H1 (cell line): ENCODE results near the gene RPS3A. TPM values are rescaled to one million over a fixed set of nuclear protein-coding genes. Genes with fewer than 3 reads are reported as not detected.

ENCODE experiments used
- CTCF ChIA-PET: fragments of 300-600 bp; sonication (Branson Sonifier 250); formaldehyde crosslinking; loops from one replicate; lab custom pipeline; 2021; ENCODE audit not compliant: partially characterized antibody; lab: Charles Lee
- POLR2A ChIA-PET: fragments of 300-600 bp; sonication (Branson Sonifier 250); formaldehyde crosslinking; loops from one replicate; lab custom pipeline; 2021; ENCODE audit warnings: inconsistent platforms; ENCODE audit not compliant: partially characterized antibody; lab: Charles Lee
- DNase-seq, 2 experiments: peaks; one replicate each; pipeline versions ENCODE4 v3.0.0 to v3.0.0-alpha.2; 2010 to 2022; ENCODE audit warnings: low spot score in 2 of 2, low read depth in 1 of 2, mixed read lengths in 1 of 2
- FAIRE-seq: peaks from 2 replicates; lab custom pipeline; 2011; peaks lifted over from hg19 to GRCh38; lab: Jason Lieb, UNC
- H2AFZ ChIP-seq: 2 replicates; pipeline ENCODE4 v1.8.1; 2012; ENCODE audit warnings: low read length, inconsistent platforms
- H2AK5ac ChIP-seq: 2 replicates; pipeline ENCODE4 v1.6.1; 2013; ENCODE audit warnings: low read depth, low read length
- H2BK120ac ChIP-seq: replicated peaks from 2 replicates; pipeline ENCODE3; 2013; ENCODE audit warnings: low read depth, low read length, inconsistent platforms
- H2BK12ac ChIP-seq: 2 replicates; pipeline ENCODE4 v1.6.1; 2013; ENCODE audit warnings: low read depth, low read length
- H2BK15ac ChIP-seq: 2 replicates; pipeline ENCODE4 v1.6.1; 2013; ENCODE audit warnings: low read length
- H2BK20ac ChIP-seq: 2 replicates; pipeline ENCODE4 v1.6.1; 2013; ENCODE audit warnings: low read length
- H2BK5ac ChIP-seq: 2 replicates; pipeline ENCODE4 v1.6.1; 2013; ENCODE audit warnings: low read depth, low read length
- H3K14ac ChIP-seq: 2 replicates; pipeline ENCODE4 v1.6.1; 2013; ENCODE audit warnings: inconsistent platforms; ENCODE audit not compliant: insufficient read length
- H3K18ac ChIP-seq: 2 replicates; pipeline ENCODE4 v1.6.1; 2013; ENCODE audit warnings: low read length; ENCODE audit errors: extremely low read depth
- H3K23ac ChIP-seq: 2 replicates; pipeline ENCODE4 v1.6.1; 2013; ENCODE audit warnings: inconsistent platforms; ENCODE audit not compliant: insufficient read length
- H3K23me2 ChIP-seq: 2 replicates; pipeline ENCODE4 v1.6.1; 2013; ENCODE audit warnings: low read depth, low read length
- H3K27ac ChIP-seq: 2 replicates; pipeline ENCODE4 v1.6.1; 2011; ENCODE audit warnings: low read depth, low read length, inconsistent platforms
- H3K27me3 ChIP-seq, 4 experiments: replicated peaks in 1 of 4; 1 replicate in 1 of 4; 2 replicates in 3 of 4; pipeline versions ENCODE4 v1.6.1 to v1.8.1; 2011 to 2013; ENCODE audit warnings: low read length in 3 of 4, mild to moderate bottlenecking in 3 of 4, inconsistent platforms in 2 of 4, mixed read lengths in 2 of 4, moderate library complexity in 1 of 4; ENCODE audit not compliant: control insufficient read depth in 3 of 4, insufficient read depth in 3 of 4; ENCODE audit errors: extremely low read depth in 1 of 4
- H3K36me3 ChIP-seq, 4 experiments: 2 replicates each; pipeline versions ENCODE4 v1.6.1 to v1.8.1; 2011 to 2013; ENCODE audit warnings: mild to moderate bottlenecking in 4 of 4, low read length in 3 of 4, moderate library complexity in 2 of 4, control low read depth in 1 of 4, inconsistent platforms in 1 of 4; ENCODE audit not compliant: insufficient read depth in 4 of 4, control insufficient read depth in 2 of 4
- H3K4ac ChIP-seq: replicated peaks from 2 replicates; pipeline ENCODE3; 2013; ENCODE audit warnings: low read length, low read depth, mixed read lengths, inconsistent platforms; ENCODE audit not compliant: insufficient read length
- H3K4me1 ChIP-seq, 4 experiments: replicated peaks in 1 of 4; 1 replicate in 1 of 4; 2 replicates in 3 of 4; pipeline versions ENCODE4 v1.6.1 to v1.8.1; 2011 to 2013; ENCODE audit warnings: low read length in 3 of 4, inconsistent platforms in 2 of 4, mixed read lengths in 1 of 4; ENCODE audit not compliant: insufficient read depth in 4 of 4, control insufficient read depth in 3 of 4
- H3K4me2 ChIP-seq, 2 experiments: 2 replicates each; pipeline versions ENCODE4 v1.6.1 to v1.8.1; 2011 to 2013; ENCODE audit warnings: low read depth in 2 of 2, low read length in 2 of 2, control low read depth in 1 of 2, inconsistent platforms in 1 of 2, mild to moderate bottlenecking in 1 of 2; ENCODE audit not compliant: insufficient read depth in 1 of 2
- H3K4me3 ChIP-seq, 4 experiments: fragments of 200-600, 300-600 bp in 1 of 4; sonication (generic), shearing (Covaris generic), sonication (Bioruptor Twin) in 1 of 4; 2 replicates each; pipeline versions ENCODE4 v1.5.1 to v1.8.1; 2011 to 2016; ENCODE audit warnings: low read length in 4 of 4, low read depth in 3 of 4, control low read depth in 2 of 4, inconsistent platforms in 2 of 4, mild to moderate bottlenecking in 2 of 4, mixed read lengths in 1 of 4, moderate library complexity in 1 of 4; ENCODE audit not compliant: insufficient read depth in 2 of 4; ENCODE audit errors: extremely low read depth in 1 of 4
- H3K56ac ChIP-seq: replicated peaks from 2 replicates; pipeline ENCODE3; 2013; ENCODE audit warnings: low read depth, mild to moderate bottlenecking, mixed read lengths, low read length, inconsistent platforms; ENCODE audit not compliant: insufficient read length
- H3K79me1 ChIP-seq: 2 replicates; pipeline ENCODE4 v1.6.1; 2013; ENCODE audit warnings: low read depth, low read length, control low read depth
- H3K79me2 ChIP-seq, 2 experiments: 2 replicates each; pipeline versions ENCODE4 v1.6.1 to v1.8.1; 2012 to 2013; ENCODE audit warnings: low read length in 2 of 2, mild to moderate bottlenecking in 2 of 2, inconsistent platforms in 1 of 2; ENCODE audit not compliant: insufficient read depth in 2 of 2, control insufficient read depth in 1 of 2
- H3K9ac ChIP-seq, 4 experiments: replicated peaks in 1 of 4; 1 replicate in 1 of 4; 2 replicates in 3 of 4; pipeline versions ENCODE4 v1.6.1 to v1.8.1; 2011 to 2013; ENCODE audit warnings: low read depth in 3 of 4, low read length in 3 of 4, control low read depth in 2 of 4, mild to moderate bottlenecking in 2 of 4, moderate library complexity in 2 of 4, inconsistent platforms in 1 of 4; ENCODE audit errors: extremely low read depth in 1 of 4
- H3K9me3 ChIP-seq, 2 experiments: 2 replicates each; pipeline versions ENCODE4 v1.6.1 to v1.8.1; 2012 to 2013; ENCODE audit warnings: mild to moderate bottlenecking in 2 of 2, moderate library complexity in 2 of 2, control low read depth in 1 of 2, inconsistent platforms in 1 of 2, low read depth in 1 of 2, low read length in 1 of 2, mixed read lengths in 1 of 2; ENCODE audit not compliant: insufficient read depth in 2 of 2
- H4K20me1 ChIP-seq, 2 experiments: replicated peaks in 1 of 2; 2 replicates each; pipeline versions ENCODE3 to v1.8.1; 2011 to 2013; ENCODE audit warnings: inconsistent platforms in 2 of 2, low read length in 2 of 2, mild to moderate bottlenecking in 1 of 2; ENCODE audit not compliant: insufficient read depth in 2 of 2, control insufficient read depth in 1 of 2
- H4K5ac ChIP-seq: 2 replicates; pipeline ENCODE4 v1.6.1; 2013; ENCODE audit warnings: low read length, low read depth, mixed read lengths, inconsistent platforms; ENCODE audit not compliant: insufficient read length
- H4K8ac ChIP-seq: 2 replicates; pipeline ENCODE4 v1.8.0; 2013; ENCODE audit warnings: mild to moderate bottlenecking, moderate library complexity, low read length, inconsistent platforms; ENCODE audit not compliant: insufficient read depth; ENCODE audit errors: extremely low read depth
- H4K91ac ChIP-seq: replicated peaks from 2 replicates; pipeline ENCODE3; 2013; ENCODE audit warnings: low read length, mixed read lengths, inconsistent platforms; ENCODE audit not compliant: insufficient read length
- CBX8 ChIP-seq: fragments of 300-800, 300-1000 bp; sonication (generic); IDR thresholded peaks from 2 replicates; pipeline ENCODE4 v1.7.1; 2016; ENCODE audit warnings: low read depth, low read length, borderline replicate concordance
- CEBPB ChIP-seq: IDR thresholded peaks from 2 replicates; pipeline ENCODE4 v1.6.1; 2012; ENCODE audit warnings: low read depth, low read length
- GTF2F1 ChIP-seq: IDR thresholded peaks from 2 replicates; pipeline ENCODE4 v1.6.1; 2012; ENCODE audit warnings: low read depth, low read length, improper control_type of control experiment, borderline replicate concordance
- HDAC6 ChIP-seq: IDR thresholded peaks from one replicate; pipeline ENCODE4 v1.7.1; 2012; ENCODE audit warnings: low read depth, mild to moderate bottlenecking, inconsistent platforms, low read length, moderate library complexity
- KDM4A ChIP-seq: IDR thresholded peaks from one replicate; pipeline ENCODE4 v1.7.1; 2012; ENCODE audit warnings: low read depth, mild to moderate bottlenecking, moderate library complexity, low read length, inconsistent platforms; ENCODE audit not compliant: severe bottlenecking
- NANOG ChIP-seq: IDR thresholded peaks from 2 replicates; pipeline ENCODE4 v1.6.1; 2011; ENCODE audit warnings: low read length, low read depth, mild to moderate bottlenecking, inconsistent platforms; ENCODE audit not compliant: insufficient read depth, poor library complexity, severe bottlenecking
- PHF8 ChIP-seq: fragments of 200-600 bp; sonication (generic); conservative IDR thresholded peaks from 2 replicates; pipeline ENCODE4 v1.7.1; 2012; ENCODE audit warnings: low read depth, mild to moderate bottlenecking, inconsistent platforms, low read length, moderate library complexity
- SIRT6 ChIP-seq: IDR thresholded peaks from one replicate; pipeline ENCODE4 v1.7.1; 2012; ENCODE audit warnings: low read length, inconsistent platforms
- WGBS, 2 experiments: shearing (Covaris generic) in 1 of 2; methylation state at CpG; one replicate each; pipeline versions ENCODE4 v1.1.6 to v1.1.7; 2013 to 2015; ENCODE audit warnings: low lambda C conversion rate in 2 of 2, mixed read lengths in 2 of 2, inconsistent platforms in 1 of 2, low coverage in 1 of 2, missing lambda C conversion rate in 1 of 2; ENCODE audit not compliant: insufficient replicate concordance in 2 of 2, insufficient coverage in 1 of 2, insufficient read length in 1 of 2; ENCODE audit errors: extremely low coverage in 1 of 2, missing lambda C conversion rate in 1 of 2; 5-methylcytosine and 5-hydroxymethylcytosine counted together
- polyA plus RNA-seq, 7 experiments: library from polyadenylated mRNA; depleted of rRNA in 3 of 7; stranded (reverse) in 5 of 7; unstranded in 2 of 7; fragments of >200 nt in 5 of 7; fragments of 200-250 nt in 2 of 7; gene quantifications; 1 replicate in 5 of 7; 2 replicates in 1 of 7; 4 replicates in 1 of 7; pipeline versions ENCODE4 v1.2.1 to v1.2.3, GENCODE V29; 2011 to 2013; ENCODE audit warnings: missing spikeins in 2 of 7, mixed read lengths in 2 of 7
- total RNA-seq: library from RNA; stranded (reverse); fragmentation: NEBNext Ultra II Directional; extraction: Animal tissue kit (Norgen Biotek cat#: 25700); gene quantifications from 2 replicates; pipeline ENCODE4 v1.2.1, GENCODE V29; 2021
- TF ChIP-seq, protein P1 (sequence below): IDR thresholded peaks from 2 replicates; pipeline ENCODE4 v1.6.1; 2012; ENCODE audit warnings: low read length, inconsistent platforms
- TF ChIP-seq, protein P2 (sequence below): IDR thresholded peaks from 2 replicates; pipeline ENCODE4 v1.6.1; 2011; ENCODE audit warnings: low read depth, mild to moderate bottlenecking, low read length; ENCODE audit not compliant: insufficient read depth
- TF ChIP-seq, protein P3 (sequence below): IDR thresholded peaks from 2 replicates; pipeline ENCODE4 v1.6.1; 2011; ENCODE audit warnings: low read length, improper control_type of control experiment

Gene RPS3A
- total and polyA plus RNA-seq, 2 of the 8 experiments (the other 6 are each of a cell fraction or from before 2014, with no cell fraction given): 2,162 to 2,822 TPM

DNA sequence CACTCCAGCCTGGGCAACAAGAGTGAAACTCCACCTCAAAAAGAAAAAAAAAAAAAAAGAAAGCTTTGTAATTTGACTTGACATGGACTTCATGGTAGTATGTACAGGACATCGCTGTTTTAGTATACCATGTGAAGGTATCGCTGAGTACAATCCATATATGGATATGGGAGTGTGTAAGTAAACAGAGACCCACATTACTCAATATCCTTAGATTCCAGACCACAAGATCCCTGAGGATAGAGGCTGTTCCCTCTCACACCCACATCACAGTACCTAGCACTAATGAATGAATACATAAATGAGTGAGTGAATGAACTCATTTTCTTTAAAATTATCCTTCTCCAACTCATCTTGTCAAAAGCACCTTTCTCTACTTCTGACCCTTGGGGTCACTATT lies 8.4 kb upstream of the RPS3A start:
- Histone ChIP-seq H3K23me2 (no peaks in the 10 kb centered on the region), H2AFZ (no peak overlapping the region), H2BK5ac (no peak overlapping the region), H3K9me3 (no peaks in the 10 kb centered on the region), H3K4me2 (no peak overlapping the region), H3K4me1 (peaks cover 0 to 4% (median 3%) of the 10 kb centered on the region in 4 experiments; a peak in 1 of 7 replicates), H3K14ac (no peak overlapping the region), H2BK15ac (no peak overlapping the region), H3K79me2 (no peaks in the 10 kb centered on the region), H4K20me1 (no peaks in the 10 kb centered on the region), H3K23ac (no peak overlapping the region), H3K56ac (no peak overlapping the region), H2BK120ac (no peak overlapping the region), H4K5ac (no peak overlapping the region), H3K27me3 (no peaks in the 10 kb centered on the region), H3K4ac (no peak overlapping the region), H3K27ac (no peak overlapping the region), H3K4me3 (no peak overlapping the region), H3K18ac (no peak overlapping the region), H3K36me3 (no peaks in the 10 kb centered on the region), H3K79me1 (no peaks in the 10 kb centered on the region), H2BK20ac (no peak overlapping the region), H2AK5ac (no peak overlapping the region), H4K8ac (no peak overlapping the region), H3K9ac (no peak overlapping the region), H4K91ac (no peak overlapping the region), H2BK12ac (no peak overlapping the region)
- no peak for FAIRE-seq
- ChIA-PET CTCF (no interaction called here), POLR2A (interaction anchor here (2.2 to 4.3 kb wide), 3 partner anchors 9 to 76 kb away, joined by 6 to 37 read pairs (median 7); partner anchors contain the start of genes LRBA and RPS3A)
- 93% methylated on average over 2 of the region's 2 CpGs; no CpG with 5 or more reads in 1 of the 2 experiments for WGBS, 2 experiments
- no peak for DNase-seq
- TF ChIP-seq, protein P1, sequence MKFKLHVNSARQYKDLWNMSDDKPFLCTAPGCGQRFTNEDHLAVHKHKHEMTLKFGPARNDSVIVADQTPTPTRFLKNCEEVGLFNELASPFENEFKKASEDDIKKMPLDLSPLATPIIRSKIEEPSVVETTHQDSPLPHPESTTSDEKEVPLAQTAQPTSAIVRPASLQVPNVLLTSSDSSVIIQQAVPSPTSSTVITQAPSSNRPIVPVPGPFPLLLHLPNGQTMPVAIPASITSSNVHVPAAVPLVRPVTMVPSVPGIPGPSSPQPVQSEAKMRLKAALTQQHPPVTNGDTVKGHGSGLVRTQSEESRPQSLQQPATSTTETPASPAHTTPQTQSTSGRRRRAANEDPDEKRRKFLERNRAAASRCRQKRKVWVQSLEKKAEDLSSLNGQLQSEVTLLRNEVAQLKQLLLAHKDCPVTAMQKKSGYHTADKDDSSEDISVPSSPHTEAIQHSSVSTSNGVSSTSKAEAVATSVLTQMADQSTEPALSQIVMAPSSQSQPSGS: no peak
- TF ChIP-seq PHF8: no peak
- TF ChIP-seq, protein P2, sequence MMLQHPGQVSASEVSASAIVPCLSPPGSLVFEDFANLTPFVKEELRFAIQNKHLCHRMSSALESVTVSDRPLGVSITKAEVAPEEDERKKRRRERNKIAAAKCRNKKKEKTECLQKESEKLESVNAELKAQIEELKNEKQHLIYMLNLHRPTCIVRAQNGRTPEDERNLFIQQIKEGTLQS: no peak
- no peak for TF ChIP-seq SIRT6
- TF ChIP-seq, protein P3, sequence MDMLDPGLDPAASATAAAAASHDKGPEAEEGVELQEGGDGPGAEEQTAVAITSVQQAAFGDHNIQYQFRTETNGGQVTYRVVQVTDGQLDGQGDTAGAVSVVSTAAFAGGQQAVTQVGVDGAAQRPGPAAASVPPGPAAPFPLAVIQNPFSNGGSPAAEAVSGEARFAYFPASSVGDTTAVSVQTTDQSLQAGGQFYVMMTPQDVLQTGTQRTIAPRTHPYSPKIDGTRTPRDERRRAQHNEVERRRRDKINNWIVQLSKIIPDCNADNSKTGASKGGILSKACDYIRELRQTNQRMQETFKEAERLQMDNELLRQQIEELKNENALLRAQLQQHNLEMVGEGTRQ: no peak
- no peak for TF ChIP-seq HDAC6
- TF ChIP-seq CBX8: no peak
- TF ChIP-seq KDM4A: no peak
- no peak for TF ChIP-seq CEBPB
- TF ChIP-seq NANOG: no peak
- TF ChIP-seq GTF2F1: no peak
